GM21529 (cell line): ENCODE measurements around the gene GAGE10.
"Not testable (repeated sequence)": the region's sequence is repeated elsewhere in the genome, so short reads cannot be mapped to it uniquely, and the experiment has no call there.

Experiments
- ATAC-seq: cut with Tn5 transposase; IDR thresholded peaks from one replicate; pipeline ENCODE4 v1.9.1; 2021; ENCODE audit not compliant: unreplicated experiment

The GAGE10 gene

GRCh38 chrX:49322266-49322665 lies 18.8 kb downstream of the GAGE10 start:
- not testable (repeated sequence) for ATAC-seq

- ATAC-seq = not testable (repeated sequence)
These were observed 20.3 kb downstream of the GAGE10 start for GRCh38 chrX:49323735-49324134.

GRCh38 chrX:49330421-49330820 lies 27.0 kb downstream of the GAGE10 start:
- ATAC-seq = not testable (repeated sequence)

GRCh38 chrX:49331282-49331681 lies 27.8 kb downstream of the GAGE10 start, which contains the start of gene GAGE13:
TSS of gene GAGE13 (plus strand) at chrX:49331582. CDS start at chrX:49332738, 1,156 bp downstream.
- ATAC-seq = not testable (repeated sequence)

- not testable (repeated sequence) for ATAC-seq
These were observed 28.4 kb downstream of the GAGE10 start for GRCh38 chrX:49331841-49332240.

- ATAC-seq = not testable (repeated sequence)
These were observed 38.0 kb downstream of the GAGE10 start for GRCh38 chrX:49341449-49341848.

GRCh38 chrX:49344496-49345175 lies 41.2 kb downstream of the GAGE10 start:
- ATAC-seq = not testable (repeated sequence)

GRCh38 chrX:49345402-49345801 lies 42.0 kb downstream of the GAGE10 start:
- not testable (repeated sequence) for ATAC-seq

GRCh38 chrX:49346150-49346549 lies 42.7 kb downstream of the GAGE10 start:
- ATAC-seq = not testable (repeated sequence)
